Upper lobe of left lung (tissue), 4 donors: ENCODE measurements around the gene DNAAF5.

Experiments
- CTCF ChIP-seq, 6 experiments: fragments of 450-650 bp in 4 of 6; fragments of 200-600 bp in 2 of 6; sonication (generic) in 2 of 6; IDR thresholded peaks; one replicate each; pipeline ENCODE4 v1.5.1; 2016 to 2019; ENCODE audit warnings: antibody characterized with exemption in 6 of 6
- EP300 ChIP-seq, 4 donors: sonication (generic); formaldehyde crosslinking; IDR thresholded peaks; one replicate each; pipeline ENCODE4 v1.5.1; 2017; ENCODE audit warnings: antibody characterized with exemption in 4 of 4, control low read depth in 2 of 4

GRCh38 chr7:711922-712380 is 14.5 kb upstream of the DNAAF5 start:
- TF ChIP-seq CTCF (IDR thresholded peaks at IDR 0.05) (no peak), EP300 (IDR thresholded peaks at IDR 0.05) (no peak)
